Osteoblast (primary cell): ENCODE measurements around the gene WASHC4. TPM values are rescaled to one million over a fixed set of nuclear protein-coding genes. Genes with fewer than 3 reads are reported as not detected.

Experiments used
- DNase-seq: peaks from one replicate; pipeline ENCODE4 v3.0.0; 2011; ENCODE audit warnings: low spot score, mixed read lengths; ENCODE audit not compliant: insufficient read length; ENCODE audit errors: missing footprints
- H2AFZ ChIP-seq: 2 replicates; pipeline ENCODE4 v1.6.0; 2011; ENCODE audit warnings: mild to moderate bottlenecking, low read length
- H3K27ac ChIP-seq: 2 replicates; pipeline ENCODE4 v1.5.1; 2011; ENCODE audit warnings: mild to moderate bottlenecking, low read depth, low read length, moderate library complexity
- H3K27me3 ChIP-seq: 2 replicates; pipeline ENCODE4 v1.6.0; 2012; ENCODE audit warnings: mild to moderate bottlenecking, control low read depth, inconsistent platforms, low read length, moderate library complexity; ENCODE audit not compliant: insufficient read depth
- H3K36me3 ChIP-seq: 2 replicates; pipeline ENCODE4 v1.5.1; 2011; ENCODE audit warnings: mild to moderate bottlenecking, low read length, control low read depth, moderate library complexity; ENCODE audit not compliant: insufficient read depth
- H3K4me1 ChIP-seq: 2 replicates; pipeline ENCODE4 v1.5.1; 2011; ENCODE audit warnings: mild to moderate bottlenecking, low read length, control low read depth, moderate library complexity; ENCODE audit not compliant: insufficient read depth
- H3K4me2 ChIP-seq: 2 replicates; pipeline ENCODE4 v1.6.0; 2011; ENCODE audit warnings: mild to moderate bottlenecking, low read length; ENCODE audit not compliant: insufficient read depth
- H3K4me3 ChIP-seq: fragments of 200-600 bp; sonication (generic); 3 replicates; pipeline ENCODE4 v1.5.1; 2012; ENCODE audit warnings: mild to moderate bottlenecking, low read length, inconsistent platforms; ENCODE audit not compliant: insufficient read depth
- H3K79me2 ChIP-seq: 2 replicates; pipeline ENCODE4 v1.6.0; 2012; ENCODE audit warnings: mild to moderate bottlenecking, low read length, control low read depth, inconsistent platforms; ENCODE audit not compliant: insufficient read depth
- H3K9me3 ChIP-seq: 2 replicates; pipeline ENCODE4 v1.5.1; 2011; ENCODE audit warnings: low read depth, low read length, control low read depth
- H4K20me1 ChIP-seq: 2 replicates; pipeline ENCODE4 v1.6.0; 2012; ENCODE audit warnings: mild to moderate bottlenecking, low read length, control low read depth; ENCODE audit not compliant: insufficient read depth
- CTCF ChIP-seq: IDR thresholded peaks from 2 replicates; pipeline ENCODE4 v1.5.1; 2011; ENCODE audit warnings: mild to moderate bottlenecking, low read depth, low read length, moderate library complexity; ENCODE audit errors: extremely low read depth
- total RNA-seq: library from RNA; depleted of rRNA; stranded (reverse); fragments of >200 nt; gene quantifications from 2 replicates; pipeline ENCODE4 v1.2.3, GENCODE V29; 2012

Gene WASHC4
- total RNA-seq, 1 donor = 124 TPM

- TF ChIP-seq CTCF = no peak
- peak overlapping the region; percentile 95 for H3K4me3 ChIP-seq
- H3K4me2 ChIP-seq = peak overlapping the region; percentile 100
- H3K79me2 ChIP-seq = peaks cover 44% of the 10 kb centered on the region
- H3K27me3 ChIP-seq = no peaks in the 10 kb centered on the region
- no peaks in the 10 kb centered on the region for H3K9me3 ChIP-seq
- no peaks in the 10 kb centered on the region for H3K36me3 ChIP-seq
- peak overlapping the region; percentile 73 for H3K27ac ChIP-seq
- H2AFZ ChIP-seq = peak overlapping the region; percentile 95
- H3K4me1 ChIP-seq = peaks cover 17% of the 10 kb centered on the region
- DNase-seq = peak; percentile 58
- H4K20me1 ChIP-seq = no peaks in the 10 kb centered on the region
These were observed 24.5 kb upstream of the WASHC4 start for GRCh38 chr12:105083031-105083430.

DNA sequence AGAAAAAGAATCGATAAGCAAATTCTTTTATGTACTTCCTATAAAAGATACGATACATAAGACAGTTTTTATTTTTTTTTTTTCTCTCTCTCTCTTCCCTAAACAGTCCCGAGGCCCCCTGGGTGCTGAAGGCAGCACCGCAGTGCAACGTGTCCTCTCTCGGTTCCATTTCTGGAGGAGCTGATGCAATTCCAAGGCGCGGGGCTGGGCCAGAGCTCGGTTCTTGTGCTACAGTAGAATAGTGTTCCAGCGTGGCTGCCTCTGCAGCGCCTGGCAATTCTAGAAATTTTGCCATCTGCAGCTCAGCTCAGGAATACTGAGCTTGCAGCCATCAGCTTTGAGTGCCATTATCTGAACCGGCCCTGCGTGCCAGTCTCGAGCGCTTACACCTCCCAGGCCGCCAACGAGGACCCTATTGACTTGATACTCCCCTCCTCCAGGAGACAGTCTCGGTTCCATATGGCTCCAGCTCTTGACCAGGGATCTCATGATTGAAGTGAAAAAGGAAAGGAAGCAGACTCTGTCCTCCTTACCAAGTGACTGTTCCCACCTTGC lies 23.9 kb upstream of the WASHC4 start:
- H3K27ac ChIP-seq = peak overlapping the region; percentile 73

GRCh38 chr12:105084251-105085250 lies 23.0 kb upstream of the WASHC4 start, which contains the start of gene ALDH1L2:
Gene ALDH1L2 (minus strand): TSS chr12:105084458. CDS start chr12:105084436, 22 bp downstream.
- DNase-seq = peak; percentile 95
- peak within 1 kb of the TSS; percentile 95 for H3K4me3 ChIP-seq
- H3K9me3 ChIP-seq = no peaks in the 10 kb centered on the region
- no peaks in the 10 kb centered on the region for H4K20me1 ChIP-seq
- no peaks in the 10 kb centered on the region for H3K27me3 ChIP-seq
- H3K36me3 ChIP-seq = no peaks in the 10 kb centered on the region
- no peak for TF ChIP-seq CTCF
- H2AFZ ChIP-seq = peak within 1 kb of the TSS; percentile 95
- peak within 1 kb of the TSS; percentile 73 for H3K27ac ChIP-seq
- peak within 1 kb of the TSS; percentile 100 for H3K4me2 ChIP-seq
- peaks cover 32% of the 10 kb centered on the region for H3K79me2 ChIP-seq
- H3K4me1 ChIP-seq = peaks cover 17% of the 10 kb centered on the region

More for the DNA sequence above, 23.9 kb upstream of the WASHC4 start:
- peak overlapping the region; percentile 100 for H3K4me2 ChIP-seq
- H3K4me1 ChIP-seq = peaks cover 17% of the 10 kb centered on the region
- H3K9me3 ChIP-seq = no peaks in the 10 kb centered on the region
- H2AFZ ChIP-seq = peak overlapping the region; percentile 95
- H3K36me3 ChIP-seq = no peaks in the 10 kb centered on the region
- peak; percentile 80 for DNase-seq
- H4K20me1 ChIP-seq = no peaks in the 10 kb centered on the region
- H3K79me2 ChIP-seq = peaks cover 40% of the 10 kb centered on the region
- no peaks in the 10 kb centered on the region for H3K27me3 ChIP-seq
- H3K4me3 ChIP-seq = peak overlapping the region; percentile 95
- no peak for TF ChIP-seq CTCF

DNA sequence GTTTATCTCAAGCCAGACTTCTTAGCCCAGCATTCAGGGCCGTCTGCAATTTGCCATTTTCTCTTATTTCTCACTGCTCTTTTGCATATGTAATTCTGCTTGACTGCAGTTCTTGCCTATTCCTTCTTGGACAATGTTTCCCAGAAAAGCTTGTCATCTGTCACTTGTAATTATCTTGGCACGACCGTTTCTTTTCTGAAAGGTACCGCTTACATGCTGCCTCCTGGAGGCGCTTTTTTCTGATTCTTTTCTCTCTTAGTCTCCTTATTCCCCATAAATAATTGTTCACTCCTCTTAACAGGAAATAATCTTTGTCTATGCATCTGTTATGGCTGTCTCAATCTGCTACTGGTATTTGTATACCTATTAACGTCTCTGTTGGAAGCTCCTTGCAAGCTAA lies 22.0 kb upstream of the WASHC4 start:
- H3K4me2 ChIP-seq = no peak overlapping the region
- no peaks in the 10 kb centered on the region for H4K20me1 ChIP-seq
- H3K9me3 ChIP-seq = no peaks in the 10 kb centered on the region
- H3K27me3 ChIP-seq = no peaks in the 10 kb centered on the region
- no peak overlapping the region for H3K4me3 ChIP-seq
- TF ChIP-seq CTCF = no peak
- no peaks in the 10 kb centered on the region for H3K36me3 ChIP-seq
- peaks cover 30% of the 10 kb centered on the region for H3K79me2 ChIP-seq
- H3K27ac ChIP-seq = no peak overlapping the region
- H3K4me1 ChIP-seq = peaks cover 17% of the 10 kb centered on the region
- no peak for DNase-seq
- no peak overlapping the region for H2AFZ ChIP-seq
